Osteoblast (primary cell): ENCODE measurements around the gene SERPINA1. TPM values are rescaled to one million over a fixed set of nuclear protein-coding genes. Genes with fewer than 3 reads are reported as not detected.

Source experiments
- DNase-seq: peaks from one replicate; pipeline ENCODE4 v3.0.0; 2011; ENCODE audit warnings: low spot score, mixed read lengths; ENCODE audit not compliant: insufficient read length; ENCODE audit errors: missing footprints
- H2AFZ ChIP-seq: 2 replicates; pipeline ENCODE4 v1.6.0; 2011; ENCODE audit warnings: mild to moderate bottlenecking, low read length
- H3K27ac ChIP-seq: 2 replicates; pipeline ENCODE4 v1.5.1; 2011; ENCODE audit warnings: mild to moderate bottlenecking, low read depth, low read length, moderate library complexity
- H3K27me3 ChIP-seq: 2 replicates; pipeline ENCODE4 v1.6.0; 2012; ENCODE audit warnings: mild to moderate bottlenecking, control low read depth, inconsistent platforms, low read length, moderate library complexity; ENCODE audit not compliant: insufficient read depth
- H3K36me3 ChIP-seq: 2 replicates; pipeline ENCODE4 v1.5.1; 2011; ENCODE audit warnings: mild to moderate bottlenecking, low read length, control low read depth, moderate library complexity; ENCODE audit not compliant: insufficient read depth
- H3K4me1 ChIP-seq: 2 replicates; pipeline ENCODE4 v1.5.1; 2011; ENCODE audit warnings: mild to moderate bottlenecking, low read length, control low read depth, moderate library complexity; ENCODE audit not compliant: insufficient read depth
- H3K4me2 ChIP-seq: 2 replicates; pipeline ENCODE4 v1.6.0; 2011; ENCODE audit warnings: mild to moderate bottlenecking, low read length; ENCODE audit not compliant: insufficient read depth
- H3K4me3 ChIP-seq: fragments of 200-600 bp; sonication (generic); 3 replicates; pipeline ENCODE4 v1.5.1; 2012; ENCODE audit warnings: mild to moderate bottlenecking, low read length, inconsistent platforms; ENCODE audit not compliant: insufficient read depth
- H3K79me2 ChIP-seq: 2 replicates; pipeline ENCODE4 v1.6.0; 2012; ENCODE audit warnings: mild to moderate bottlenecking, low read length, control low read depth, inconsistent platforms; ENCODE audit not compliant: insufficient read depth
- H3K9me3 ChIP-seq: 2 replicates; pipeline ENCODE4 v1.5.1; 2011; ENCODE audit warnings: low read depth, low read length, control low read depth
- H4K20me1 ChIP-seq: 2 replicates; pipeline ENCODE4 v1.6.0; 2012; ENCODE audit warnings: mild to moderate bottlenecking, low read length, control low read depth; ENCODE audit not compliant: insufficient read depth
- CTCF ChIP-seq: IDR thresholded peaks from 2 replicates; pipeline ENCODE4 v1.5.1; 2011; ENCODE audit warnings: mild to moderate bottlenecking, low read depth, low read length, moderate library complexity; ENCODE audit errors: extremely low read depth
- total RNA-seq: library from RNA; depleted of rRNA; stranded (reverse); fragments of >200 nt; gene quantifications from 2 replicates; pipeline ENCODE4 v1.2.3, GENCODE V29; 2012

Gene SERPINA1
- total RNA-seq, 1 donor, result 1.4 TPM

- no peak overlapping the region for H3K4me3 ChIP-seq
- DNase-seq, result no peak
- H3K27ac ChIP-seq, result no peak overlapping the region
- no peaks in the 10 kb centered on the region for H3K36me3 ChIP-seq
- no peak overlapping the region for H3K4me2 ChIP-seq
- no peaks in the 10 kb centered on the region for H3K9me3 ChIP-seq
- H4K20me1 ChIP-seq, result no peaks in the 10 kb centered on the region
- H3K79me2 ChIP-seq, result no peaks in the 10 kb centered on the region
- no peak for TF ChIP-seq CTCF
- no peaks in the 10 kb centered on the region for H3K27me3 ChIP-seq
- H2AFZ ChIP-seq, result no peak overlapping the region
- H3K4me1 ChIP-seq, result peaks cover 27% of the 10 kb centered on the region
Measured at GRCh38 chr14:94376976-94377865, 11.2 kb downstream of the SERPINA1 start.

GRCh38 chr14:94376108-94376975, 12.1 kb downstream of the SERPINA1 start:
- Histone ChIP-seq H4K20me1 (no peaks in the 10 kb centered on the region), H3K27me3 (no peaks in the 10 kb centered on the region), H2AFZ (no peak overlapping the region), H3K4me3 (no peak overlapping the region), H3K27ac (no peak overlapping the region), H3K79me2 (no peaks in the 10 kb centered on the region), H3K36me3 (no peaks in the 10 kb centered on the region), H3K9me3 (no peaks in the 10 kb centered on the region), H3K4me1 (peaks cover 27% of the 10 kb centered on the region), H3K4me2 (no peak overlapping the region)
- TF ChIP-seq CTCF, result no peak
- no peak for DNase-seq

GRCh38 chr14:94375552-94376107, 12.8 kb downstream of the SERPINA1 start:
- Histone ChIP-seq H3K4me3 (no peak overlapping the region), H2AFZ (no peak overlapping the region)

More at GRCh38 chr14:94375552-94376107, 12.8 kb downstream of the SERPINA1 start:
- no peak for DNase-seq
- no peak for TF ChIP-seq CTCF
- H3K36me3 ChIP-seq, result no peaks in the 10 kb centered on the region
- H3K4me1 ChIP-seq, result peaks cover 27% of the 10 kb centered on the region
- H3K4me2 ChIP-seq, result no peak overlapping the region
- no peaks in the 10 kb centered on the region for H3K79me2 ChIP-seq
- no peaks in the 10 kb centered on the region for H4K20me1 ChIP-seq
- H3K27me3 ChIP-seq, result no peaks in the 10 kb centered on the region
- H3K9me3 ChIP-seq, result no peaks in the 10 kb centered on the region
- no peak overlapping the region for H3K27ac ChIP-seq
